Measurements from ENCODE around the gene PRXL2B. TPM values are rescaled to one million over a fixed set of nuclear protein-coding genes. Genes with fewer than 3 reads are reported as not detected.
A peak's percentile ranks its signal among the peaks of the same experiment; 100 is the strongest.

The PRXL2B gene
- total RNA-seq, 1 experiment from 2014 or later = 40.7 TPM

DNA sequence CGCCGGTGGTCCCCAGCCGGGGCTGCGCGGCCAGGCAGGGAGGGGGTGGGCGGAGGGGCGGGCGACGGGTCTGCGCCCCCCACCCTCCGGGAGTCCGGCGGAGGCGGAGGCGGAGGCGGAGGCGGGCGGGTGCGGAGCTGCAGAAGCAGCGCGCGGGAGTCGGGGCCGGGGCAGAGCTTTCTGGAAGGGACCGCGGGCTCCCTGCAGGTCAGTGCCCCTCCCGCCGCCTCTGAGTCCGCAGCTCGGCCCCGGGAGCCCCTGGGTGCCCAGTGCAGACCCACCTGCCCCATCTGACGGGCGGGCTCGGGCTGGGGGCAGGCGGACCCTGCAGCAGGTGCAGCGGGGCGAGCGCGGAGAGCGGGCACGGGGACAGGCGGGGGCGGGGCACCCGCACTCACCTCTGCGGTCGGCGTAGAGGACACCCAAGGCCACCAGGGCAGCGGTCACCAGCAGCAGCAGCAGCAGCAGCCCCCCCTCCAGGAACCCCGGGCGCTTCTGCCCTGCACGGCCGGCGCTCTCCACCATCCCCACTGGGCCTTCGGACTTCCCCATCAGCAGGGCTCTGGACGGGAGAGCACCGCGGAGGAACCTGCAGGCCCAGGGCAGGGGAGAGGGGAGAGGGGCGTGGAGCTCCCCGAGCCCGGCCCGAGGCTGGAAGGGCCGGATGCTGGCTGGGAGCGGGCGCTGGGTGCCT, 42.5 kb downstream of the PRXL2B start:
- Histone ChIP-seq H3K4me2 (ENCODE audit: insufficient read depth, insufficient read length, low read length) (peak overlapping the region; percentile 18), H4K8ac (replicated peaks; ENCODE audit: insufficient read length, low read depth, low read length) (no peak overlapping the region), H3K23ac (ENCODE audit: insufficient read length, low read depth, low read length) (no peak overlapping the region), H3T11ph (ENCODE audit: low read length) (no peak overlapping the region), H4K91ac (ENCODE audit: insufficient read length, low read depth, low read length) (no peak overlapping the region), H3K79me1 (ENCODE audit: insufficient read depth, low read depth, low read length, poor library complexity, severe bottlenecking) (no peaks in the 10 kb centered on the region), H2AFZ (ENCODE audit: low read length) (no peak overlapping the region), H2BK12ac (ENCODE audit: insufficient read length, low read depth, low read length) (no peak overlapping the region), H3K56ac (ENCODE audit: insufficient read length, low read depth, low read length) (no peak overlapping the region), H3K9me3 (ENCODE audit: control insufficient read depth, low read depth, low read length) (no peaks in the 10 kb centered on the region), H4K5ac (ENCODE audit: insufficient read length, low read depth, low read length) (no peak overlapping the region), H3K4me1 (ENCODE audit: insufficient read depth, low read length) (no peaks in the 10 kb centered on the region), H2BK15ac (ENCODE audit: low read depth, low read length) (no peak overlapping the region), H3K79me2 (ENCODE audit: insufficient read depth, low read length) (no peaks in the 10 kb centered on the region), H2AK5ac (ENCODE audit: insufficient read length, low read length) (no peak overlapping the region), H4K20me1 (ENCODE audit: control insufficient read depth, insufficient read depth, insufficient read length) (peaks cover 2% of the 10 kb centered on the region), H2BK5ac (ENCODE audit: insufficient read length, low read length) (no peak overlapping the region), H3K23me2 (ENCODE audit: insufficient read length, low read depth, low read length, poor library complexity, severe bottlenecking) (peaks cover 3% of the 10 kb centered on the region), H3K14ac (ENCODE audit: insufficient read depth, low read length) (no peak overlapping the region), H3K27ac (ENCODE audit: insufficient read length, low read depth, low read length) (no peak overlapping the region), H3K27me3 (ENCODE audit: insufficient read depth, low read length) (peaks cover 22% of the 10 kb centered on the region; the same call in 1 of the 2 replicates), H3K9ac (ENCODE audit: extremely low read depth, insufficient read length, low read length) (no peak overlapping the region), H2BK120ac (ENCODE audit: low read depth, low read length, poor library complexity, severe bottlenecking) (no peak overlapping the region), H2BK20ac (ENCODE audit: low read depth, low read length, poor library complexity, severe bottlenecking) (no peak overlapping the region), H3K4ac (ENCODE audit: low read depth, low read length) (no peak overlapping the region), H3K18ac (ENCODE audit: insufficient read length, low read depth, low read length) (no peak overlapping the region)
- Mint-ChIP-seq H3K4me3 (peak overlapping the region; percentile 29 to 47; a peak in 2 of 5 replicates), H3K9me3 (peaks cover 10 to 13% of the 10 kb centered on the region in 2 experiments; a peak in 4 of 5 replicates), H3K27me3 (ENCODE audit: low read depth) (peaks cover 77% of the 10 kb centered on the region), H3K4me1 (peaks cover 14 to 32% of the 10 kb centered on the region in 2 experiments), H3K27ac (no peak overlapping the region), H3K36me3 (ENCODE audit: insufficient read depth in 1 of 3, low read depth in 3 of 3) (peaks cover 0 to 10% (median 7%) of the 10 kb centered on the region in 3 experiments; a peak in 5 of 7 replicates)
- WGBS (ENCODE audit: extremely low coverage, insufficient read length, low lambda C conversion rate) = no CpG with 5 or more reads among the region's 64 CpGs
- TF ChIP-seq, protein P1, sequence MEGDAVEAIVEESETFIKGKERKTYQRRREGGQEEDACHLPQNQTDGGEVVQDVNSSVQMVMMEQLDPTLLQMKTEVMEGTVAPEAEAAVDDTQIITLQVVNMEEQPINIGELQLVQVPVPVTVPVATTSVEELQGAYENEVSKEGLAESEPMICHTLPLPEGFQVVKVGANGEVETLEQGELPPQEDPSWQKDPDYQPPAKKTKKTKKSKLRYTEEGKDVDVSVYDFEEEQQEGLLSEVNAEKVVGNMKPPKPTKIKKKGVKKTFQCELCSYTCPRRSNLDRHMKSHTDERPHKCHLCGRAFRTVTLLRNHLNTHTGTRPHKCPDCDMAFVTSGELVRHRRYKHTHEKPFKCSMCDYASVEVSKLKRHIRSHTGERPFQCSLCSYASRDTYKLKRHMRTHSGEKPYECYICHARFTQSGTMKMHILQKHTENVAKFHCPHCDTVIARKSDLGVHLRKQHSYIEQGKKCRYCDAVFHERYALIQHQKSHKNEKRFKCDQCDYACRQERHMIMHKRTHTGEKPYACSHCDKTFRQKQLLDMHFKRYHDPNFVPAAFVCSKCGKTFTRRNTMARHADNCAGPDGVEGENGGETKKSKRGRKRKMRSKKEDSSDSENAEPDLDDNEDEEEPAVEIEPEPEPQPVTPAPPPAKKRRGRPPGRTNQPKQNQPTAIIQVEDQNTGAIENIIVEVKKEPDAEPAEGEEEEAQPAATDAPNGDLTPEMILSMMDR (conservative IDR thresholded peaks at IDR 0.05) = no peak
- DNase-seq = no peak
